Caco-2 (cell line): ENCODE data around the gene SRGAP1. TPM values are rescaled to one million over a fixed set of nuclear protein-coding genes. Genes with fewer than 3 reads are reported as not detected.

Source experiments
- BruUV-seq: library from RNA; stranded (reverse); fragments of 400-500 nt; replicated peaks from 2 replicates; lab custom pipeline; 2021; lab: Mats Ljungman, UMichigan
- CTCF ChIA-PET: fragments of 300-600 bp; sonication (Branson Sonifier 250); formaldehyde crosslinking; loops from one replicate; lab custom pipeline; 2022; ENCODE audit warnings: antibody characterized with exemption; lab: Charles Lee
- POLR2A ChIA-PET: fragments of 300-600 bp; sonication (Branson Sonifier 250); formaldehyde crosslinking; loops from one replicate; lab custom pipeline; 2022; ENCODE audit warnings: antibody characterized with exemption; lab: Charles Lee
- DNase-seq, 2 experiments: peaks; one replicate each; pipeline versions ENCODE4 v3.0.0 to v3.0.0-alpha.2; 2020 to 2022
- H3K27me3 ChIP-seq: replicated peaks from 2 replicates; pipeline ENCODE4 v1.6.0; 2011; ENCODE audit warnings: low read length; ENCODE audit not compliant: control insufficient read depth, insufficient read depth
- H3K36me3 ChIP-seq: 2 replicates; pipeline ENCODE4 v1.5.1; 2011; ENCODE audit warnings: low read length; ENCODE audit not compliant: control insufficient read depth, insufficient read depth
- H3K4me1 ChIP-seq: fragments of 250-450 bp; sonication (Bioruptor Pico); 2 replicates; pipeline ENCODE4 v1.5.1; 2020; ENCODE audit warnings: mild to moderate bottlenecking
- H3K4me3 ChIP-seq: 2 replicates; pipeline ENCODE4 v1.5.1; 2011; ENCODE audit warnings: low read depth, mild to moderate bottlenecking, control low read depth, low read length
- H3K9me3 ChIP-seq: fragments of 250-450 bp; sonication (Bioruptor Pico); 2 replicates; pipeline ENCODE4 v1.5.1; 2020; ENCODE audit warnings: mild to moderate bottlenecking, moderate library complexity
- H3K27ac Mint-ChIP-seq: one replicate; pipeline ENCODE4 v1.8.0; 2022; ENCODE audit warnings: mixed read lengths; ENCODE audit not compliant: unreplicated experiment
- H3K27me3 Mint-ChIP-seq: one replicate; pipeline ENCODE4 v1.8.0; 2022; ENCODE audit warnings: mixed read lengths; ENCODE audit not compliant: insufficient read depth, unreplicated experiment
- H3K36me3 Mint-ChIP-seq: one replicate; pipeline ENCODE4 v1.8.0; 2022; ENCODE audit warnings: mild to moderate bottlenecking, mixed read lengths; ENCODE audit not compliant: insufficient read depth, unreplicated experiment
- H3K4me1 Mint-ChIP-seq: one replicate; pipeline ENCODE4 v1.8.0; 2022; ENCODE audit warnings: low read depth, mixed read lengths; ENCODE audit not compliant: unreplicated experiment
- H3K4me3 Mint-ChIP-seq: one replicate; pipeline ENCODE4 v1.8.0; 2022; ENCODE audit warnings: mild to moderate bottlenecking, moderate library complexity, mixed read lengths; ENCODE audit not compliant: unreplicated experiment
- H3K9me3 Mint-ChIP-seq: one replicate; pipeline ENCODE4 v1.8.0; 2022; ENCODE audit warnings: mixed read lengths; ENCODE audit not compliant: unreplicated experiment
- CTCF ChIP-seq, 2 experiments: fragments of 200-600 bp in 1 of 2; IDR thresholded peaks; 1 replicate in 1 of 2; 2 replicates in 1 of 2; pipeline versions ENCODE4 v1.5.1 to v1.8.0; 2011 to 2022; ENCODE audit warnings: antibody characterized with exemption in 1 of 2, control low read depth in 1 of 2, inconsistent platforms in 1 of 2, low read depth in 1 of 2, low read length in 1 of 2, mild to moderate bottlenecking in 1 of 2, moderate library complexity in 1 of 2; ENCODE audit not compliant: insufficient read depth in 1 of 2, severe bottlenecking in 1 of 2, unreplicated experiment in 1 of 2
- intact Hi-C: fragments of 100-400 bp; cut with micrococcal nuclease; formaldehyde crosslinking; loops from one replicate; pipeline ENCODE4 v1.10.0; 2022; ENCODE audit not compliant: unreplicated experiment
- total RNA-seq: library from RNA; stranded (reverse); gene quantifications from 2 replicates; pipeline ENCODE4 v1.2.3, GENCODE V29; 2022

SRGAP1 gene
- total RNA-seq, 1 experiment from 2014 or later, result 22.1 TPM

GRCh38 chr12:63822352-63822751 is 22.1 kb upstream of the SRGAP1 start:
- no peak for TF ChIP-seq CTCF (IDR thresholded peaks at IDR 0.05; ENCODE audit: insufficient read depth in 1 of 2, low read depth in 1 of 2, low read length in 1 of 2, severe bottlenecking in 1 of 2, unreplicated experiment in 1 of 2)
- ChIA-PET CTCF (no interaction called here), POLR2A (no interaction called here)
- H3K4me3 ChIP-seq, result no peak overlapping the region
- Mint-ChIP-seq H3K36me3 (peaks cover 9% of the 10 kb centered on the region), H3K27ac (no peak overlapping the region), H3K4me3 (no peak overlapping the region), H3K27me3 (no peaks in the 10 kb centered on the region), H3K9me3 (peaks cover 19% of the 10 kb centered on the region), H3K4me1 (peaks cover 9% of the 10 kb centered on the region)
- H3K4me1 ChIP-seq, result peaks cover 10% of the 10 kb centered on the region
- no peaks in the 10 kb centered on the region for H3K27me3 ChIP-seq
- BruUV-seq, result no TSS peak
- DNase-seq, result no peak
- H3K9me3 ChIP-seq, result 0 out of 2 replicates have a peak, but pooled peaks cover 17% of the 10 kb centered on the region
- no peaks in the 10 kb centered on the region for H3K36me3 ChIP-seq
- intact Hi-C loops, result no loop called here

- no peak overlapping the region for H3K4me3 Mint-ChIP-seq
- BruUV-seq, result no TSS peak
- H3K36me3 Mint-ChIP-seq, result peaks cover 9% of the 10 kb centered on the region
- H3K4me1 Mint-ChIP-seq, result peaks cover 9% of the 10 kb centered on the region
- ChIA-PET CTCF (no interaction called here), POLR2A (no interaction called here)
- H3K4me3 ChIP-seq, result no peak overlapping the region
- no peaks in the 10 kb centered on the region for H3K27me3 ChIP-seq
- TF ChIP-seq CTCF (IDR thresholded peaks at IDR 0.05; ENCODE audit: insufficient read depth in 1 of 2, low read depth in 1 of 2, low read length in 1 of 2, severe bottlenecking in 1 of 2, unreplicated experiment in 1 of 2), result no peak
- H3K36me3 ChIP-seq, result no peaks in the 10 kb centered on the region
- no peaks in the 10 kb centered on the region for H3K27me3 Mint-ChIP-seq
- no peak for DNase-seq
- peaks cover 10% of the 10 kb centered on the region for H3K4me1 ChIP-seq
- H3K9me3 ChIP-seq, result 0 out of 2 replicates have a peak, but pooled peaks cover 17% of the 10 kb centered on the region
- peaks cover 19% of the 10 kb centered on the region for H3K9me3 Mint-ChIP-seq
- H3K27ac Mint-ChIP-seq, result no peak overlapping the region
- intact Hi-C loops, result no loop called here
These were observed 21.5 kb upstream of the SRGAP1 start for GRCh38 chr12:63823040-63823439.

- no TSS peak for BruUV-seq
- no peak overlapping the region for H3K4me3 ChIP-seq
- intact Hi-C loops, result loop anchor here (1.0 to 2.0 kb wide), 2 partner anchors 430 to 567 kb away; no protein-coding TSS in a partner anchor
- no peak overlapping the region for H3K27ac Mint-ChIP-seq
- H3K4me3 Mint-ChIP-seq, result no peak overlapping the region
- peaks cover 9% of the 10 kb centered on the region for H3K4me1 Mint-ChIP-seq
- peaks cover 11% of the 10 kb centered on the region for H3K9me3 Mint-ChIP-seq
- peak in 1 of 2 experiments; percentile 35 for DNase-seq
- POLR2A ChIA-PET, result no interaction called here
- peak; percentile 68 to 79 for TF ChIP-seq CTCF (IDR thresholded peaks at IDR 0.05; ENCODE audit: insufficient read depth in 1 of 2, low read depth in 1 of 2, low read length in 1 of 2, severe bottlenecking in 1 of 2, unreplicated experiment in 1 of 2)
- H3K27me3 ChIP-seq, result no peaks in the 10 kb centered on the region
- H3K9me3 ChIP-seq, result 0 out of 2 replicates have a peak, but pooled peaks cover 8% of the 10 kb centered on the region
- peaks cover 9% of the 10 kb centered on the region for H3K36me3 Mint-ChIP-seq
- CTCF ChIA-PET, result interaction anchor here (0.5 kb wide), 1 partner anchor 14 kb away, joined by 3 read pairs; no protein-coding TSS in a partner anchor
- peaks cover 10% of the 10 kb centered on the region for H3K4me1 ChIP-seq
- no peaks in the 10 kb centered on the region for H3K27me3 Mint-ChIP-seq
- no peaks in the 10 kb centered on the region for H3K36me3 ChIP-seq
These were observed 18.4 kb upstream of the SRGAP1 start for GRCh38 chr12:63826006-63826585.
